Endothelial cell of umbilical vein (primary cell): ENCODE results near the gene CCNH. TPM values are rescaled to one million over a fixed set of nuclear protein-coding genes. Genes with fewer than 3 reads are reported as not detected.

Source experiments
- BruUV-seq: library from RNA; stranded (reverse); fragments of 400-500 nt; replicated peaks from 2 replicates; lab custom pipeline; 2021; lab: Mats Ljungman, UMichigan
- CTCF ChIA-PET: fragments of 300-600, 350-600 bp; sonication (Branson Sonifier 250); formaldehyde crosslinking; loops from one replicate; lab custom pipeline; 2021; ENCODE audit warnings: antibody characterized with exemption, inconsistent platforms; lab: Charles Lee
- POLR2A ChIA-PET: fragments of 300-600, 350-600 bp; sonication (Branson Sonifier 250); formaldehyde crosslinking; loops from one replicate; lab custom pipeline; 2021; ENCODE audit warnings: antibody characterized with exemption, inconsistent platforms; lab: Charles Lee
- DNase-seq: peaks from one replicate; pipeline ENCODE4 v3.0.0-alpha.2; 2011; ENCODE audit warnings: low read depth, low spot score
- FAIRE-seq: peaks from 2 replicates; lab custom pipeline; 2011; peaks lifted over from hg19 to GRCh38; lab: Jason Lieb, UNC
- H2AFZ ChIP-seq: 2 replicates; pipeline ENCODE4 v1.6.0; 2012; ENCODE audit warnings: low read depth, low read length, control low read depth, inconsistent platforms
- H3K27ac ChIP-seq: 2 replicates; pipeline ENCODE4 v1.5.1; 2011; ENCODE audit warnings: low read depth, mild to moderate bottlenecking, control low read depth, low read length, moderate library complexity; ENCODE audit not compliant: insufficient read depth
- H3K27me3 ChIP-seq, 2 experiments: 2 replicates each; pipeline versions ENCODE4 v1.6.0 to v1.6.1; 2011; ENCODE audit warnings: low read length in 2 of 2, mixed read lengths in 1 of 2; ENCODE audit not compliant: control insufficient read depth in 2 of 2, insufficient read depth in 2 of 2
- H3K36me3 ChIP-seq, 2 experiments: 2 replicates in 1 of 2; 3 replicates in 1 of 2; pipeline ENCODE4 v1.5.1; 2011; ENCODE audit warnings: low read length in 2 of 2, mild to moderate bottlenecking in 1 of 2, moderate library complexity in 1 of 2; ENCODE audit not compliant: control insufficient read depth in 2 of 2, insufficient read depth in 2 of 2; ENCODE audit errors: extremely low read depth in 1 of 2
- H3K4me1 ChIP-seq: 3 replicates; pipeline ENCODE4 v1.5.1; 2011; ENCODE audit warnings: mild to moderate bottlenecking, low read length; ENCODE audit not compliant: control insufficient read depth, insufficient read depth; ENCODE audit errors: extremely low read depth
- H3K4me2 ChIP-seq: 2 replicates; pipeline ENCODE4 v1.6.1; 2011; ENCODE audit warnings: low read length, control low read depth, mixed read lengths; ENCODE audit not compliant: insufficient read depth
- H3K4me3 ChIP-seq, 3 experiments: fragments of 200-600 bp in 1 of 3; sonication (generic), shearing (Covaris generic) in 1 of 3; replicated peaks in 1 of 3; 2 replicates each; pipeline ENCODE4 v1.5.1; 2011 to 2016; ENCODE audit warnings: control low read depth in 3 of 3, low read length in 3 of 3, mild to moderate bottlenecking in 2 of 3, inconsistent platforms in 1 of 3, low read depth in 1 of 3, moderate library complexity in 1 of 3; ENCODE audit not compliant: insufficient read depth in 1 of 3
- H3K79me2 ChIP-seq: 2 replicates; pipeline ENCODE4 v1.6.0; 2012; ENCODE audit warnings: low read length, inconsistent platforms; ENCODE audit not compliant: control insufficient read depth, insufficient read depth
- H3K9ac ChIP-seq: replicated peaks from 2 replicates; pipeline ENCODE3; 2011; ENCODE audit warnings: low read length, control low read depth; ENCODE audit not compliant: insufficient read depth; ENCODE audit errors: extremely low read depth
- H3K9me1 ChIP-seq: replicated peaks from 3 replicates; pipeline ENCODE4 v1.6.0; 2011; ENCODE audit warnings: mild to moderate bottlenecking, low read length; ENCODE audit not compliant: control insufficient read depth, insufficient read depth; ENCODE audit errors: extremely low read depth
- H3K9me3 ChIP-seq: replicated peaks from 2 replicates; pipeline ENCODE4 v1.5.1; 2012; ENCODE audit warnings: low read length, inconsistent platforms; ENCODE audit not compliant: control insufficient read depth, insufficient read depth
- H4K20me1 ChIP-seq: replicated peaks from 2 replicates; pipeline ENCODE3; 2011; ENCODE audit warnings: mild to moderate bottlenecking, low read length; ENCODE audit not compliant: control insufficient read depth, insufficient read depth; ENCODE audit errors: extremely low read depth
- EZH2 ChIP-seq: IDR thresholded peaks from 2 replicates; pipeline ENCODE4 v1.6.1; 2012; ENCODE audit warnings: borderline replicate concordance, low read depth, mild to moderate bottlenecking, moderate library complexity, low read length, inconsistent platforms; ENCODE audit not compliant: severe bottlenecking
- FOS ChIP-seq: IDR thresholded peaks from 2 replicates; pipeline ENCODE4 v1.6.1; 2011; ENCODE audit warnings: mild to moderate bottlenecking, low read length, moderate library complexity, borderline replicate concordance; ENCODE audit not compliant: insufficient read depth
- GATA2 ChIP-seq: IDR thresholded peaks from 2 replicates; pipeline ENCODE4 v1.7.0; 2011; ENCODE audit warnings: low read depth, mild to moderate bottlenecking, moderate library complexity, mixed read lengths, low read length; ENCODE audit not compliant: insufficient read length, insufficient read depth
- JUN ChIP-seq: IDR thresholded peaks from 2 replicates; pipeline ENCODE4 v1.6.1; 2011; ENCODE audit warnings: borderline replicate concordance, low read depth; ENCODE audit not compliant: insufficient read length, insufficient read depth
- MYC ChIP-seq: IDR thresholded peaks from one replicate; pipeline ENCODE4 v1.6.1; 2011; ENCODE audit warnings: mild to moderate bottlenecking, low read depth, low read length
- POLR2A ChIP-seq: IDR thresholded peaks from 2 replicates; pipeline ENCODE4 v1.6.1; 2012; ENCODE audit warnings: low read depth, mild to moderate bottlenecking, control low read depth, low read length
- POLR2AphosphoS5 ChIP-seq: IDR thresholded peaks from 2 replicates; pipeline ENCODE4 v1.6.1; 2012; ENCODE audit warnings: low read depth, mild to moderate bottlenecking, control low read depth, low read length, moderate library complexity; ENCODE audit not compliant: insufficient read depth
- dilution Hi-C: fragments of 300-500 bp; cut with MboI; formaldehyde crosslinking; loops from one replicate; pipeline ENCODE4 v1.15.0; 2019; ENCODE audit warnings: low sequenced_read_pairs; ENCODE audit not compliant: extremely low pct_ligation_motif_present
- intact Hi-C: fragments of 100-400 bp; cut with micrococcal nuclease; formaldehyde crosslinking; loops from one replicate; pipeline ENCODE4 v1.10.0; 2022
- polyA plus RNA-seq, 4 experiments: library from polyadenylated mRNA; depleted of rRNA in 3 of 4; stranded (reverse) in 3 of 4; unstranded in 1 of 4; fragments of >200 nt; gene quantifications; 2 replicates each; pipeline versions ENCODE4 v1.2.1 to v1.2.3, GENCODE V29; 2011 to 2012; ENCODE audit warnings: missing spikeins in 1 of 4
- total RNA-seq: library from RNA; stranded (reverse); gene quantifications from 2 replicates; pipeline ENCODE4 v1.2.3, GENCODE V29; 2021
- TF ChIP-seq, protein P1 (sequence below): IDR thresholded peaks from 2 replicates; pipeline ENCODE4 v1.6.1; 2011; ENCODE audit not compliant: insufficient read depth, insufficient read length
- TF ChIP-seq, protein P2 (sequence below), 2 donors: IDR thresholded peaks; 1 replicate in 1 of 2; 2 replicates in 1 of 2; pipeline ENCODE4 v1.5.1; 2011; ENCODE audit warnings: low read length in 2 of 2, mild to moderate bottlenecking in 2 of 2, moderate library complexity in 2 of 2, control low read depth in 1 of 2, inconsistent platforms in 1 of 2, low read depth in 1 of 2; ENCODE audit not compliant: insufficient read depth in 1 of 2; ENCODE audit errors: extremely low read depth in 1 of 2

The CCNH gene
- total and polyA plus RNA-seq, 2 donors (not counting 3 experiments of a cell fraction or from before 2014, with no cell fraction given) = 47.9 to 50.6 TPM

DNA sequence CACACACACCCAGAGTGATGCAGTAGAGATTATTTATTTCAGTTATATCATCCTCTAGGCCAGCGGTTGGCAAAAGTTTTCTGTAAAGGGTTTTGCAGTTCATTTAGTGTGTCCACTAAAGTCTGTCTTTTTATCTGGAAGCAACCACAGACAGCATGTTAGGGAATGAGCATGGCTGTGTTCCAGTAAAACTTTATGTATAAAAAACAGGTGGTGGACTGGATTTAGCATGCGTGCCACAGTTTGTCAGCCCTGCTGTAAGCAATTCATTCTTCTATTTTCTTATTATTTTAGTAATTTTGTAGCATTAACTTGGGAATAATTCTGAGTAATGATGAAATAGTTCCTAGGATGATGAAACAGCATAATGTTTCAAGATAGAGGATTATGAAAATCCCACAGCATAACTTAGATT, 51.7 kb downstream of the CCNH start:
- H3K4me3 ChIP-seq = no peak overlapping the region
- H3K9ac ChIP-seq = no peak overlapping the region
- peaks cover 2% of the 10 kb centered on the region for H3K4me1 ChIP-seq
- no peaks in the 10 kb centered on the region for H3K9me3 ChIP-seq
- no TSS peak for BruUV-seq
- DNase-seq = no peak
- H4K20me1 ChIP-seq = no peaks in the 10 kb centered on the region
- no peak for FAIRE-seq
- TF ChIP-seq, protein P1, sequence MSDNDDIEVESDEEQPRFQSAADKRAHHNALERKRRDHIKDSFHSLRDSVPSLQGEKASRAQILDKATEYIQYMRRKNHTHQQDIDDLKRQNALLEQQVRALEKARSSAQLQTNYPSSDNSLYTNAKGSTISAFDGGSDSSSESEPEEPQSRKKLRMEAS = no peak
- no peak for TF ChIP-seq FOS
- no peak for TF ChIP-seq POLR2AphosphoS5
- TF ChIP-seq MYC = no peak
- no peak for TF ChIP-seq EZH2
- TF ChIP-seq POLR2A = no peak
- TF ChIP-seq, protein P2, sequence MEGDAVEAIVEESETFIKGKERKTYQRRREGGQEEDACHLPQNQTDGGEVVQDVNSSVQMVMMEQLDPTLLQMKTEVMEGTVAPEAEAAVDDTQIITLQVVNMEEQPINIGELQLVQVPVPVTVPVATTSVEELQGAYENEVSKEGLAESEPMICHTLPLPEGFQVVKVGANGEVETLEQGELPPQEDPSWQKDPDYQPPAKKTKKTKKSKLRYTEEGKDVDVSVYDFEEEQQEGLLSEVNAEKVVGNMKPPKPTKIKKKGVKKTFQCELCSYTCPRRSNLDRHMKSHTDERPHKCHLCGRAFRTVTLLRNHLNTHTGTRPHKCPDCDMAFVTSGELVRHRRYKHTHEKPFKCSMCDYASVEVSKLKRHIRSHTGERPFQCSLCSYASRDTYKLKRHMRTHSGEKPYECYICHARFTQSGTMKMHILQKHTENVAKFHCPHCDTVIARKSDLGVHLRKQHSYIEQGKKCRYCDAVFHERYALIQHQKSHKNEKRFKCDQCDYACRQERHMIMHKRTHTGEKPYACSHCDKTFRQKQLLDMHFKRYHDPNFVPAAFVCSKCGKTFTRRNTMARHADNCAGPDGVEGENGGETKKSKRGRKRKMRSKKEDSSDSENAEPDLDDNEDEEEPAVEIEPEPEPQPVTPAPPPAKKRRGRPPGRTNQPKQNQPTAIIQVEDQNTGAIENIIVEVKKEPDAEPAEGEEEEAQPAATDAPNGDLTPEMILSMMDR (IDR thresholded peaks at IDR 0.05; ENCODE audit: extremely low read depth in 1 of 2, insufficient read depth in 1 of 2, low read depth in 1 of 2, low read length in 2 of 2) = no peak
- TF ChIP-seq GATA2 = no peak
- TF ChIP-seq JUN = no peak
- H3K79me2 ChIP-seq = no peaks in the 10 kb centered on the region
- no peak overlapping the region for H3K4me2 ChIP-seq
- no peak overlapping the region for H3K27ac ChIP-seq
- POLR2A ChIA-PET = no interaction called here
- no peak overlapping the region for H2AFZ ChIP-seq
- no peaks in the 10 kb centered on the region for H3K27me3 ChIP-seq
- peaks cover 0 to 2% of the 10 kb centered on the region in 2 experiments for H3K36me3 ChIP-seq
- CTCF ChIA-PET = no interaction called here
- H3K9me1 ChIP-seq = no peaks in the 10 kb centered on the region
- intact Hi-C loops = no loop called here
- dilution Hi-C loops = no loop called here
